A673 (cell line): ENCODE measurements around the gene TSPAN15. TPM values are rescaled to one million over a fixed set of nuclear protein-coding genes. Genes with fewer than 3 reads are reported as not detected.

Experiments
- BruUV-seq: library from RNA; stranded (reverse); fragments of 400-500 nt; replicated peaks from 2 replicates; lab custom pipeline; 2021; lab: Mats Ljungman, UMichigan
- CTCF ChIA-PET: fragments of 300-600 bp; sonication (Branson Sonifier 250); formaldehyde crosslinking; loops from one replicate; lab custom pipeline; 2022; ENCODE audit warnings: antibody characterized with exemption; lab: Charles Lee
- POLR2A ChIA-PET: fragments of 300-600 bp; sonication (Branson Sonifier 250); formaldehyde crosslinking; loops from one replicate; lab custom pipeline; 2022; ENCODE audit warnings: antibody characterized with exemption; ENCODE audit not compliant: low non-redundant PET; lab: Charles Lee
- DNase-seq: peaks from one replicate; pipeline ENCODE4 v3.0.0-alpha.2; 2015; ENCODE audit warnings: low spot score
- H3K27ac ChIP-seq: fragments of 200-600 bp; sonication (generic); 2 replicates; pipeline ENCODE4 v1.5.1; 2016; ENCODE audit warnings: mixed run types, low read depth, mild to moderate bottlenecking, mixed read lengths, antibody characterized with exemption, low read length; ENCODE audit not compliant: poor library complexity, severe bottlenecking
- H3K27me3 ChIP-seq: fragments of 200-600 bp; sonication (generic); replicated peaks from 2 replicates; pipeline ENCODE4 v1.6.1; 2017; ENCODE audit warnings: mixed run types, low read depth, mild to moderate bottlenecking, mixed read lengths, antibody characterized with exemption, low read length; ENCODE audit not compliant: insufficient read depth, poor library complexity
- H3K36me3 ChIP-seq: fragments of 200-600 bp; sonication (generic); 2 replicates; pipeline ENCODE4 v1.6.1; 2016; ENCODE audit warnings: mixed run types, mild to moderate bottlenecking, mixed read lengths, antibody characterized with exemption, low read length; ENCODE audit not compliant: insufficient read depth, poor library complexity, severe bottlenecking
- H3K4me1 ChIP-seq: fragments of 200-600 bp; sonication (generic); 2 replicates; pipeline ENCODE4 v1.6.1; 2017; ENCODE audit warnings: mixed run types, mild to moderate bottlenecking, mixed read lengths, antibody characterized with exemption, low read length; ENCODE audit not compliant: insufficient read depth, poor library complexity, severe bottlenecking
- H3K4me3 ChIP-seq: fragments of 200-600 bp; sonication (generic); 2 replicates; pipeline ENCODE4 v1.5.1; 2016; ENCODE audit warnings: low read depth, mixed run types, mild to moderate bottlenecking, mixed read lengths, low read length; ENCODE audit not compliant: poor library complexity, severe bottlenecking
- H3K9me3 ChIP-seq: fragments of 200-600 bp; sonication (generic); 2 replicates; pipeline ENCODE4 v1.6.1; 2016; ENCODE audit warnings: mixed run types, low read depth, mild to moderate bottlenecking, mixed read lengths, antibody characterized with exemption, low read length; ENCODE audit not compliant: poor library complexity, severe bottlenecking
- EZH2 ChIP-seq: fragments of 200-600 bp; sonication (generic); IDR thresholded peaks from 2 replicates; pipeline ENCODE4 v1.6.1; 2017; ENCODE audit warnings: borderline replicate concordance, low read depth, mild to moderate bottlenecking, mixed read lengths, antibody characterized with exemption, low read length; ENCODE audit not compliant: poor library complexity, severe bottlenecking
- intact Hi-C: fragments of 100-400 bp; cut with micrococcal nuclease; formaldehyde crosslinking; loops from one replicate; pipeline ENCODE4 v1.10.0; 2022; ENCODE audit not compliant: unreplicated experiment
- total RNA-seq: library from RNA; stranded (reverse); gene quantifications from 2 replicates; pipeline ENCODE4 v1.2.3, GENCODE V29; 2021
- TF ChIP-seq, protein P1 (sequence below): fragments of 300-800, 200-600 bp; sonication (generic); conservative IDR thresholded peaks from 2 replicates; pipeline ENCODE4 v1.5.1; 2017; ENCODE audit warnings: low read depth, mild to moderate bottlenecking, antibody characterized with exemption, low read length, moderate library complexity, mixed read lengths

TSPAN15 gene
- total RNA-seq, 1 experiment from 2014 or later: 2.1 TPM

DNA sequence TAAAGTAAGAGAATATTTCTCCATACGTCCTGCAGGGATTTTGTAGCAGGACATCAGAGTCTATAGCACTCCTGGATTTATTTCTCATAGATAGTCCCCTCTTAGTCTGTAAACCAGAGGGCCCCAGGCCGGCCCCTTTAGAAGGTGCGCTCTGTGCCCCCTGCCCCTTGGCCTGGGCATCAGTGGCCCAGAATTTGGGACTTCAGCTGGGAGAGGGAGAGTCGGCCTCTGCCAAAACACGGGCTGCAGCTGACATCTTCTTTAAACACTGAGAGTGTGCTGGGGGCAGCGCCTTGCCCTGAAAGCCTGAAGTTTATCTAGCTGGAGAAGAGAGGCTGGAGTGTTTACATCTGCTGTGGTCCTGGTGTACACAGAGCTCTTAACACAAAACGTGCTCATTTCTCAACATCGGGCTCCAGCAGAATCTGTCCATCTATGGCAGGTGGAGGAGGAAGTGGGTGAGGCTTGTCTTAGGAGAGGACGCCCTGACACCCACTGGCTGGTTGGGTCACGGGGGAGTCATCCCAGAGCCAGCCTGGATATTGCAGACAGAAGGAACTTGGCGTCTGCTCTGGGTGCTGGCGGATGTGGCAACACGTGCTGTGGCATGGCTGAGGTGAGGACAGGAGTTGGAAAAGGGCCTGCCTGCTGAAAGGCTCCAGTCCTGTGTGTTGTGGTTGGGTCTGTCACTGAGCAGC is 29.5 kb upstream of the TSPAN15 start:
- H3K9me3 ChIP-seq: no peaks in the 10 kb centered on the region
- H3K36me3 ChIP-seq: no peaks in the 10 kb centered on the region
- ChIA-PET CTCF (no interaction called here), POLR2A (no interaction called here)
- no peak for DNase-seq
- H3K4me1 ChIP-seq: no peaks in the 10 kb centered on the region
- H3K4me3 ChIP-seq: no peak overlapping the region
- TF ChIP-seq, protein P1, sequence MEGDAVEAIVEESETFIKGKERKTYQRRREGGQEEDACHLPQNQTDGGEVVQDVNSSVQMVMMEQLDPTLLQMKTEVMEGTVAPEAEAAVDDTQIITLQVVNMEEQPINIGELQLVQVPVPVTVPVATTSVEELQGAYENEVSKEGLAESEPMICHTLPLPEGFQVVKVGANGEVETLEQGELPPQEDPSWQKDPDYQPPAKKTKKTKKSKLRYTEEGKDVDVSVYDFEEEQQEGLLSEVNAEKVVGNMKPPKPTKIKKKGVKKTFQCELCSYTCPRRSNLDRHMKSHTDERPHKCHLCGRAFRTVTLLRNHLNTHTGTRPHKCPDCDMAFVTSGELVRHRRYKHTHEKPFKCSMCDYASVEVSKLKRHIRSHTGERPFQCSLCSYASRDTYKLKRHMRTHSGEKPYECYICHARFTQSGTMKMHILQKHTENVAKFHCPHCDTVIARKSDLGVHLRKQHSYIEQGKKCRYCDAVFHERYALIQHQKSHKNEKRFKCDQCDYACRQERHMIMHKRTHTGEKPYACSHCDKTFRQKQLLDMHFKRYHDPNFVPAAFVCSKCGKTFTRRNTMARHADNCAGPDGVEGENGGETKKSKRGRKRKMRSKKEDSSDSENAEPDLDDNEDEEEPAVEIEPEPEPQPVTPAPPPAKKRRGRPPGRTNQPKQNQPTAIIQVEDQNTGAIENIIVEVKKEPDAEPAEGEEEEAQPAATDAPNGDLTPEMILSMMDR: no peak
- TF ChIP-seq EZH2: no peak
- H3K27ac ChIP-seq: no peak overlapping the region
- BruUV-seq: no TSS peak
- no peaks in the 10 kb centered on the region for H3K27me3 ChIP-seq
- intact Hi-C loops: no loop called here

GRCh38 chr10:69422676-69423075 is 28.6 kb upstream of the TSPAN15 start:
- no peak overlapping the region for H3K27ac ChIP-seq
- H3K27me3 ChIP-seq: no peaks in the 10 kb centered on the region
- TF ChIP-seq, protein P1: no peak
- TF ChIP-seq EZH2: no peak
- no peaks in the 10 kb centered on the region for H3K4me1 ChIP-seq
- no peak overlapping the region for H3K4me3 ChIP-seq
- no peaks in the 10 kb centered on the region for H3K36me3 ChIP-seq
- no peaks in the 10 kb centered on the region for H3K9me3 ChIP-seq
- BruUV-seq: no TSS peak
- ChIA-PET CTCF (no interaction called here), POLR2A (no interaction called here)
- DNase-seq: no peak
- intact Hi-C loops: no loop called here

DNA sequence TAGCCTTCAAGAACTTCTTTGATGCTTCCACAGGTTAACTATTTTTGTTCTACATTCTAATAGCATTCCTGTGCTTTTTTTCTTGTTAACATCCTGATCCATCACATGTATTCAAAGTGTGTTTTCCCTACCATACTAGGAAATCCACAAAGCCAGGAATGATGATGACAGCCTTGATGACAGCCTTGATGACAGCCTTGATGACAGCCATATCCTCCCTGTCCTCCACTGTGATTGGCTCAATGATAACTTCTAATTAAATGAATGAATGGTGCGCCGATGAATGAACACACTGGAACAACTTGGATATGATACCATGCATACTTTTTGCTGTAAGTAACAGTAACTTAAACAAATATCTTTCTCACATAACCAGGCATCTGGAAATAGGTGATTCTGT is 26.2 kb upstream of the TSPAN15 start:
- Histone ChIP-seq H3K4me3 (no peak overlapping the region), H3K9me3 (no peaks in the 10 kb centered on the region), H3K36me3 (no peaks in the 10 kb centered on the region), H3K4me1 (no peaks in the 10 kb centered on the region), H3K27ac (no peak overlapping the region), H3K27me3 (no peaks in the 10 kb centered on the region)
- no TSS peak for BruUV-seq
- TF ChIP-seq EZH2: no peak
- TF ChIP-seq, protein P1: no peak
- CTCF ChIA-PET: no interaction called here
- POLR2A ChIA-PET: no interaction called here
- DNase-seq: no peak
- intact Hi-C loops: no loop called here
